Prostate gland (tissue), 2 donors: ENCODE measurements around the gene UBXN2A. TPM values are rescaled to one million over a fixed set of nuclear protein-coding genes. Genes with fewer than 3 reads are reported as not detected.
"Not testable (repeated sequence)": the region's sequence is repeated elsewhere in the genome, so short reads cannot be mapped to it uniquely, and the experiment has no call there.

Experiments
- DNase-seq: peaks from one replicate; pipeline ENCODE4 v3.0.0-alpha.2; 2019; ENCODE audit warnings: low spot score
- H3K27ac ChIP-seq, 2 donors: fragments of 200-600 bp; sonication (generic); 2 replicates each; pipeline ENCODE4 v1.5.1; 2017 to 2019
- H3K27me3 ChIP-seq: fragments of 200-600 bp; sonication (generic); replicated peaks from 2 replicates; pipeline ENCODE4 v1.5.1; 2019; ENCODE audit not compliant: insufficient read depth
- H3K36me3 ChIP-seq, 2 donors: fragments of 200-600 bp; sonication (generic); 1 replicate in 1 of 2; 2 replicates in 1 of 2; pipeline versions ENCODE4 v1.5.1 to v1.8.1; 2017 to 2019
- H3K4me1 ChIP-seq: fragments of 200-600 bp; sonication (generic); replicated peaks from 2 replicates; pipeline ENCODE4 v1.5.1; 2019
- H3K4me3 ChIP-seq, 2 donors: fragments of 200-600 bp; sonication (generic); 2 replicates each; pipeline ENCODE4 v1.5.1; 2017 to 2019
- H3K9me3 ChIP-seq: fragments of 200-600 bp; sonication (generic); 2 replicates; pipeline ENCODE4 v1.5.1; 2017
- POLR2A ChIP-seq: fragments of 450-650 bp; IDR thresholded peaks from one replicate; pipeline ENCODE4 v1.6.1; 2016; ENCODE audit warnings: antibody characterized with exemption, mild to moderate bottlenecking
- POLR2AphosphoS5 ChIP-seq: sonication (generic); formaldehyde crosslinking; IDR thresholded peaks from one replicate; pipeline ENCODE4 v1.6.1; 2017; ENCODE audit warnings: antibody characterized with exemption
- WGBS: methylation state at CpG from one replicate; pipeline ENCODE4 v1.1.5; 2018; 5-methylcytosine and 5-hydroxymethylcytosine counted together
- intact Hi-C: fragments of 100-400 bp; cut with DNase I; formaldehyde crosslinking; loops from one replicate; pipeline ENCODE4 v1.14.2; 2022
- total RNA-seq, 2 donors: library from RNA; depleted of rRNA; stranded (reverse); fragments of >200 nt; gene quantifications; one replicate each; pipeline ENCODE4 v1.1.0, GENCODE V29; 2016
- TF ChIP-seq, protein P1 (sequence below), 4 experiments: fragments of 200-600 bp in 2 of 4; fragments of 450-650 bp in 2 of 4; sonication (generic) in 2 of 4; IDR thresholded peaks; 1 replicate in 3 of 4; 2 replicates in 1 of 4; pipeline ENCODE4 v1.5.1; 2016 to 2019; ENCODE audit warnings: antibody characterized with exemption in 4 of 4, mild to moderate bottlenecking in 2 of 4, moderate library complexity in 2 of 4

The UBXN2A gene
- total RNA-seq, 2 donors from 2014 or later, result 9.7 to 19.2 TPM

DNA sequence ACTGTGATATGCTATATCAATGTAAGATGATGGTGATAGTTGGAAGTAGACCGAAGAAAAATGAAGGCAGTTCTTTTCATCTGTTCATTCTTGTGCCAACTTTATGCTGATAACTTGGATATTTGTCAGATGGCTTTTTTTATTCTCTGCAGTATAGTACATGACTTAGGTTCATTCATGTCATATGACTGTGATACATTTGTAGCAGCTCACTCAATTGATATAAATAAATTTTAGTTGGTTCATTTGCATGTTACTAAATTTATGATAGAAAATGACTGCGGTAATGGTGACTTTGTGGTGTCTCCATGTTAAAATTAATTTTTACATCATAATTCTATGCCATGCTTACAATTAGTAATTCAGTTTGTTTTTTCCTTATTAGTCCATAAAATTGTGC, 7.1 kb downstream of the UBXN2A start:
- 94% methylated on average over 2 of the region's 2 CpGs for WGBS
- H3K4me1 ChIP-seq, result no peaks in the 10 kb centered on the region
- TF ChIP-seq POLR2AphosphoS5 (no peak), POLR2A (no peak)
- TF ChIP-seq, protein P1, sequence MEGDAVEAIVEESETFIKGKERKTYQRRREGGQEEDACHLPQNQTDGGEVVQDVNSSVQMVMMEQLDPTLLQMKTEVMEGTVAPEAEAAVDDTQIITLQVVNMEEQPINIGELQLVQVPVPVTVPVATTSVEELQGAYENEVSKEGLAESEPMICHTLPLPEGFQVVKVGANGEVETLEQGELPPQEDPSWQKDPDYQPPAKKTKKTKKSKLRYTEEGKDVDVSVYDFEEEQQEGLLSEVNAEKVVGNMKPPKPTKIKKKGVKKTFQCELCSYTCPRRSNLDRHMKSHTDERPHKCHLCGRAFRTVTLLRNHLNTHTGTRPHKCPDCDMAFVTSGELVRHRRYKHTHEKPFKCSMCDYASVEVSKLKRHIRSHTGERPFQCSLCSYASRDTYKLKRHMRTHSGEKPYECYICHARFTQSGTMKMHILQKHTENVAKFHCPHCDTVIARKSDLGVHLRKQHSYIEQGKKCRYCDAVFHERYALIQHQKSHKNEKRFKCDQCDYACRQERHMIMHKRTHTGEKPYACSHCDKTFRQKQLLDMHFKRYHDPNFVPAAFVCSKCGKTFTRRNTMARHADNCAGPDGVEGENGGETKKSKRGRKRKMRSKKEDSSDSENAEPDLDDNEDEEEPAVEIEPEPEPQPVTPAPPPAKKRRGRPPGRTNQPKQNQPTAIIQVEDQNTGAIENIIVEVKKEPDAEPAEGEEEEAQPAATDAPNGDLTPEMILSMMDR (IDR thresholded peaks at IDR 0.05), result no peak
- DNase-seq, result no peak
- H3K36me3 ChIP-seq, result no peaks in the 10 kb centered on the region
- H3K27ac ChIP-seq, result no peak overlapping the region
- intact Hi-C loops, result no loop called here
- no peaks in the 10 kb centered on the region for H3K27me3 ChIP-seq
- no peaks in the 10 kb centered on the region for H3K9me3 ChIP-seq
- no peak overlapping the region for H3K4me3 ChIP-seq

DNA sequence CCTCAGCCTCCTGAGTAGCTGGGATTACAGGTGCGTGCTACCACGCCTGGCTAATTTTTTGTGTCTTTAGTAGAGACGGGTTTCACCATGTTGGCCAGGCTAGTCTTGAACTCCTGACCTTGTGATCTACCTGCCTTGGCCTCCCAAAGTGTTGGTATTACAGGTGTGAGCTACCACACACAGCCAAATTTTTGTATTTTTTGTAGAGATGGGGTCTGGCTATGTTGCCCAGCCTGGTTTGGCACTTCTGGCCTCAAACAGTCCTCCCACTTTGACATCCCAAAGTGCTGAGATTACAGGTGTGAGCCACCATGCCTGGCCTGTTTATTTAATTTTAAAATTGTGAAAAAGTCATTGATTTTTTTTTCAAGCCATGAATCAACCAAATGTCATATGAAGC, 12.3 kb downstream of the UBXN2A start:
- 93% methylated on average over 3 of the region's 3 CpGs for WGBS
- DNase-seq, H3K27me3 ChIP-seq, H3K36me3 ChIP-seq, intact Hi-C loops, H3K27ac ChIP-seq, H3K4me1 ChIP-seq, H3K4me3 ChIP-seq, H3K9me3 ChIP-seq: not testable (repeated sequence)

DNA sequence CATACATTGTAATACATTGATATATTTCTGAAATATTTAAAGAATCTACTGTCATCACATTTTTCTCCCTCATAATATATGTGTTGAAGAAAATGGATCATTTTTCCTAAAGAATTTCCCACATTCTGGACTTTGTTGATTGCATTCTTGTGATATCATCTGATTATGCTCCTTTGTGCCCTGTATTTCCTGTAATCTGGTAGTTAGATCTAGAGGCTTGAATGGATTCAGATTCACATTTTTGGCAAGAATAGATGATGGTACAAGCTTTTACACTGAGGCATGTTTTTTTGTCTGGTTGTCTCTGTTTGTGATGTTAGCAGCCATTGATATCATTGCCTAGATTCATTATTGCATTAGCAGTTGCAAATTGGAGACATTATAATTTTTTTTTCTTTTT, 13.4 kb downstream of the UBXN2A start:
- H3K9me3 ChIP-seq, result no peaks in the 10 kb centered on the region
- no peak for DNase-seq
- H3K4me1 ChIP-seq, result no peaks in the 10 kb centered on the region
- H3K27ac ChIP-seq, result no peak overlapping the region
- intact Hi-C loops, result no loop called here
- no peak for TF ChIP-seq POLR2A
- no peak for TF ChIP-seq POLR2AphosphoS5
- TF ChIP-seq, protein P1 (IDR thresholded peaks at IDR 0.05), result no peak
- no peaks in the 10 kb centered on the region for H3K36me3 ChIP-seq
- no peaks in the 10 kb centered on the region for H3K27me3 ChIP-seq
- H3K4me3 ChIP-seq, result no peak overlapping the region

DNA sequence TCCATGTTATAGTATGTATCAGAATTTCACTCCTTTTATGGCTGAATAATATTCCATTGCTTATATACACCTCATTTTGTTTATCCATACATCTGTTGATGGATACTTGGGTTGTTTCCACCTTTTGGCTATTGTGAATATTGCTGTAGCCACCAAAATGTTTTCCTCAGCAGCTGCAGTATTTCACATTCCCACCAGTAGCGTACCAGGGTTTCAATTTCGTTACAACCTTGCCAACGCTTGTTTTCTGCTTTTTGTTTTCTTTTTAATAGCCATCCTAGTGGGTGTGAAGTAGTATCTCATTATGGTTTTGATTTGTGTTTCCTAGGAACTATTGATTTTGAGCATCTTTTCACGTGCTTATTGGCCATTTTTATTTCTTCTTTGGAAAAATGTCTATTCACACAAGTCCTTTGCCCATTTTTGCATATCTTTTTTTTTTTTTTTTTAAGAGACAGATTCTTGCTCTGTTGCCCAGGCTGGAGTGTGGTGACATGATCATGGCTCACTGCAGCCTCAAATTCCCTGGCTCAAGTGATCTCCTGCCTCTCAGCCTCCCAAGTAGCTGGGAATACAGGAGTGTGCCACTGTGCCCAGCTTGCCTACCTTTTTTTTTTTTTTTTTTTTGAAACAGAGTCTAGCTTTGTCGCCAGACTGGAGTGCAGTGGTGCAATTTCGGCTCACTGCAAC, 14.2 kb downstream of the UBXN2A start:
- no peaks in the 10 kb centered on the region for H3K36me3 ChIP-seq
- intact Hi-C loops, result no loop called here
- WGBS, result 84% methylated on average over 6 of the region's 6 CpGs
- no peak overlapping the region for H3K4me3 ChIP-seq
- TF ChIP-seq, protein P1 (IDR thresholded peaks at IDR 0.05), result no peak
- TF ChIP-seq POLR2AphosphoS5 (no peak), POLR2A (no peak)
- H3K9me3 ChIP-seq, result no peaks in the 10 kb centered on the region
- no peak for DNase-seq
- no peaks in the 10 kb centered on the region for H3K27me3 ChIP-seq
- no peak overlapping the region for H3K27ac ChIP-seq
- no peaks in the 10 kb centered on the region for H3K4me1 ChIP-seq

- WGBS, result 98% methylated on average over 4 of the region's 4 CpGs
- no peak overlapping the region for H3K4me3 ChIP-seq
- no peaks in the 10 kb centered on the region for H3K27me3 ChIP-seq
- no peaks in the 10 kb centered on the region for H3K9me3 ChIP-seq
- H3K27ac ChIP-seq, result no peak overlapping the region
- intact Hi-C loops, result no loop called here
- no peak for DNase-seq
- TF ChIP-seq, protein P1 (IDR thresholded peaks at IDR 0.05), result no peak
- no peak for TF ChIP-seq POLR2AphosphoS5
- no peak for TF ChIP-seq POLR2A
- no peaks in the 10 kb centered on the region for H3K36me3 ChIP-seq
- H3K4me1 ChIP-seq, result no peaks in the 10 kb centered on the region
Observed at GRCh38 chr2:23967846-23968245, 27.6 kb downstream of the UBXN2A start.
